Measurements from ENCODE around the gene LYPD5.
A peak's percentile ranks its signal among the peaks of the same experiment; 100 is the strongest.
"Not testable (repeated sequence)": the region's sequence is repeated elsewhere in the genome, so short reads cannot be mapped to it uniquely, and the experiment has no call there.

LYPD5 gene

DNA sequence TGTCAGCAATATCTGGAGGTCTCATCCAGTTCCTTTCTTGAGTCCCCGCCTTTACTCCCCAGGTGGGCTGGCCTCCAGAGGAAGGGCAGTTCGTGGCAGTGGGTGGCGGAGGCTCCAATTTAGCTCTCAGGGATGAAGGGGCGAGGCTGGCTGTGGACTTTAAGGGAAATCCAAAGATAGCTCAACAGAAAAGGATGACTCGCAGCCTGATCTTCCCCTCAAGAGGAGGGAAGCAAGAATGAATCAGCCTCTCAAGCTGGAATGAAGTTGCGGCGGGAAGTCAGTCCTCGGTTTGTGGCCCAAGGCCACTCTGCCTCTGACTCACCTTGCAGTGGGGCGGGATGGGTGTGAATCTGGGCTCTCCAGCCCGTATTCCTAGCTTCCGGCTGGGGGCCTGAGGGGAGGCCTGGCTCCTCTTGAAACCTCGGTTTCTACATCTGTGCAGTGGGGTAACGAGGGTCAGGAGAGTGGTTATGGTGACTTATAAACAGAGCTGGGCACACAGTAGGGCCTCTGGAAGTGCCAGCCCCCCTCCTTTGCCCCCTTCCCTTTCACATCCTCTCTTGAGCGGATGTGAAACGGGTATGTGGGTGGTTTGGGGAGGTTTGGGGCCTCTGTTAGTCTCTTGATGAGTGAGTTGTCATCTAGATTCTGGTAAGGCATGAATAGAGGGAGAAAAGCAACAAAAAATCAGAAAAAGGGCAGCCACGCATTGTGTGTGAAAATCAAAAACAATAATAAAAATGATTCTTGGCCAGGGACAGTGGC lies 37.0 kb downstream of the LYPD5 start:
- 58% methylated on average over 16 of the region's 16 CpGs for WGBS
- no peak overlapping the region for H3K9ac ChIP-seq (ENCODE audit: low read depth, low read length)
- H3K4me1 ChIP-seq (ENCODE audit: insufficient read depth, low read length), result 0 out of 2 replicates have a peak, but pooled peaks cover 3% of the 10 kb centered on the region
- no peaks in the 10 kb centered on the region for H3K9me3 ChIP-seq (ENCODE audit: insufficient read depth, low read depth, low read length)
- no peaks in the 10 kb centered on the region for H3K27me3 ChIP-seq (ENCODE audit: insufficient read depth, low read length)
- no peak overlapping the region for H3K4me3 ChIP-seq (ENCODE audit: low read length)
- H3K36me3 ChIP-seq (ENCODE audit: insufficient read depth, low read length), result no peaks in the 10 kb centered on the region
- H3K27ac ChIP-seq (ENCODE audit: low read depth, low read length), result no peak overlapping the region; the same call in 1 of the 2 replicates

DNA sequence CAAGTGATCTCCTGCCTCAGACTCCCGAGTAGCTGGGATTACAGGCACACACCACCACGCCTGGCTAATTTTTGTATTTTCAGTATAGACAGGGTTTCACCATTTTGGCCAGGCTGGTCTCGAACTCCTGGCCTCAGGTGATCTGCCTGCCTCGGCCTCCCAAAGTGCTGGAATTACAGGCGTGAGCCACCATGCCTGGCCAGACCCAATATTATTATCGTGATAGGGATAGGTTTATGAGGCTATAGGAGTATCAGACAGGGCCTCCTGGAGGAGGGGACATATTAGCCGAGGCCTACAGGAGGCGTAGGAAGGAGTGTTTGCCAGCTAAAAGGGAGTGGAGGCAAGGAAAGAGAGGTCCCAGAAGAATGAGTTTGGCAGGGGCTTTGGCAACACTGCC lies 37.6 kb downstream of the LYPD5 start:
- H3K27me3 ChIP-seq (ENCODE audit: insufficient read depth, low read length); H3K9me3 ChIP-seq (ENCODE audit: insufficient read depth, low read depth, low read length); H3K36me3 ChIP-seq (ENCODE audit: insufficient read depth, low read length); H3K4me1 ChIP-seq (ENCODE audit: insufficient read depth, low read length); H3K27ac ChIP-seq (ENCODE audit: low read depth, low read length); H3K9ac ChIP-seq (ENCODE audit: low read depth, low read length); H3K4me3 ChIP-seq (ENCODE audit: low read length): not testable (repeated sequence)
- WGBS, result 85% methylated on average over 8 of the region's 8 CpGs

DNA sequence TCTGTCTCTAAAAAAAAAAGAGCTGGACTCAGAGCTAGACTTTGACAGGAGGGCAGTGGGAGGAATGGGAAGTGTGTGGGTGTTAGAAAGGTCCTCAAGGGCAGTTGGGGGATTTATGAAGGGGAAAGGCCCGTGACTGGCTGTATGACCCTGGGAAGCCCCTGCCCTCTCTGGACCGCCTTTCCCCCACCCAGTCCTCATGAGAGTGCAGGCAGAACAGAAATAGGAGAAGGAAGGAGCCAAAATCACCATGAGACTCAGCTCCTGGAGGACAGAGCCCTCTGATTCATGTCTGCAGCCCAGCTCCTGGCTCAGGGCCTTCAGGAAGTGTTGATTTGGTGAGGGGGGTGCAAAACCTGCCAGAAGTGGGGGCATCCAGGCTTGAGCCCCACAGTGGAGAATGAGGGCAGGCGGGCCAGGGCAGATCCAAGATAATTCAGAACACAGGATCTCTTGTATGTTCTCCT lies 38.7 kb downstream of the LYPD5 start:
- no peaks in the 10 kb centered on the region for H3K27me3 ChIP-seq (ENCODE audit: insufficient read depth, low read length)
- no peaks in the 10 kb centered on the region for H3K9me3 ChIP-seq (ENCODE audit: insufficient read depth, low read depth, low read length)
- H3K4me1 ChIP-seq (ENCODE audit: insufficient read depth, low read length), result 0 out of 2 replicates have a peak, but pooled peaks cover 7% of the 10 kb centered on the region
- H3K36me3 ChIP-seq (ENCODE audit: insufficient read depth, low read length), result no peaks in the 10 kb centered on the region
- no peak overlapping the region for H3K9ac ChIP-seq (ENCODE audit: low read depth, low read length)
- no peak overlapping the region for H3K27ac ChIP-seq (ENCODE audit: low read depth, low read length)
- 95% methylated on average over 2 of the region's 3 CpGs for WGBS
- no peak overlapping the region for H3K4me3 ChIP-seq (ENCODE audit: low read length)

DNA sequence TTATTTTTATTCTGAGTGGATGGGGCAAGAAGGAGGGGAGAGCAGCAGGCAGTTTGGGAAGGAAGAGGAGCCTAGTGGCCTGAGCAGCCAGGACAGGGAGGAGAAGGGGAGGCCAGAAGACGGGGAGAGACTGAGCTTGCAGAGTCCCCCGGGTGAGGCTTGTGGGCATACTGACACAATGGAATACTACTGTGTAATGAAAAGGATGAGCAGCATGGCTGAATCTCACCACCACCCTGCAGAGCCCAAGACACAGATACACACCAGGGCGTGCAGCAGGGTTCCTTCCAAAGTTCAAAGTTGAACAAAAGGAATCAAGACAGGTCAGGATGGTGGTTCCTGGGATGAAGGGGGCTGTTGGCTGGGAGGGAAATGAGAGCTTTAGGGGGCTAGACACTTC lies 39.4 kb downstream of the LYPD5 start:
- H3K36me3 ChIP-seq (ENCODE audit: insufficient read depth, low read length), result no peaks in the 10 kb centered on the region
- no peak overlapping the region for H3K9ac ChIP-seq (ENCODE audit: low read depth, low read length)
- H3K27me3 ChIP-seq (ENCODE audit: insufficient read depth, low read length), result no peaks in the 10 kb centered on the region
- no peaks in the 10 kb centered on the region for H3K9me3 ChIP-seq (ENCODE audit: insufficient read depth, low read depth, low read length)
- H3K4me1 ChIP-seq (ENCODE audit: insufficient read depth, low read length), result 0 out of 2 replicates have a peak, but pooled peaks cover 7% of the 10 kb centered on the region
- H3K4me3 ChIP-seq (ENCODE audit: low read length), result no peak overlapping the region
- H3K27ac ChIP-seq (ENCODE audit: low read depth, low read length), result no peak overlapping the region
- 92% methylated on average over 3 of the region's 3 CpGs for WGBS

DNA sequence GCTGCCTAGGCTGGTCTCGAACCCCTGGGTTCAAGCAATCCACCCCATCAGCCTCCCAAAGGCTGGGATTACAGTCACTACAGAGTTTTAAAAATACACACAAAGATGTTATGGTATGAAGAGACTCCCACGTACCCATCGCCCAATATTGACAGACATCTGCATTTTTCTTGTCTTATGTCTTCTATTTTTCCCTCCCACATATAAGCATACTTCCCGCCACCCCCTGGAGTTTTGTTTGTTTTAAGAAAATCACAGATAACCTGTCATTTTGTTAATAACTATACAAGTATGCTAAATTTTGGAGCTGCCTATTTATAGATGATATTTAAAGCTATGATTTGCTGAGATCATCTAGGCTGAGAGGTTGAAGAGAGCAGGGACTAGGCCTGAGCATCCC lies 41.3 kb downstream of the LYPD5 start:
- H3K4me1 ChIP-seq (ENCODE audit: insufficient read depth, low read length), result peaks cover 6% of the 10 kb centered on the region; the same call in 1 of the 2 replicates
- no peaks in the 10 kb centered on the region for H3K27me3 ChIP-seq (ENCODE audit: insufficient read depth, low read length)
- H3K36me3 ChIP-seq (ENCODE audit: insufficient read depth, low read length), result peaks cover 5% of the 10 kb centered on the region; the same call in 1 of the 2 replicates
- 93% methylated on average over 3 of the region's 4 CpGs for WGBS
- H3K9me3 ChIP-seq (ENCODE audit: insufficient read depth, low read depth, low read length), result no peaks in the 10 kb centered on the region
- H3K9ac ChIP-seq (ENCODE audit: low read depth, low read length), result no peak overlapping the region
- H3K27ac ChIP-seq (ENCODE audit: low read depth, low read length), result no peak overlapping the region
- H3K4me3 ChIP-seq (ENCODE audit: low read length), result no peak overlapping the region

DNA sequence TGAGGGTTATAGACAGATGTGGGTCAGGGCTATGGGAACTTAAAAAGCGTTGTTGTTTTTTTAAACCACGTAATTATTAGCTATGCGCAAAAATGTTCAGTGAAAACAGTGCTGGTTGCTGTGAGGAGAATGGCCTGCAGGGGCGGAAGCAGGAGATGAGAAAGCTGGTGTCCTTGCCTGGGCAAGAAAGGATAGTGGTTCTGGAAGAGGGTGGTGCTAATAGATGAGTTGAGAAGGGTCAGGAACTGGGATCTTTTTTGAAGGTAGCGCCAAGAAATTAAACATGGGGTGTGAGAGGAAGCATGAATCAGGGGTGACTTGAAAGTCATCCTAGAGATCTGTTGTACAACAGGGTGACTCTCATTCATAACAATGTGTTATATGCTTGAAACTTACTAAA lies 42.7 kb downstream of the LYPD5 start:
- Histone ChIP-seq H3K4me1 (ENCODE audit: insufficient read depth, low read length) (peaks cover 6% of the 10 kb centered on the region; the same call in 1 of the 2 replicates), H3K9me3 (ENCODE audit: insufficient read depth, low read depth, low read length) (no peaks in the 10 kb centered on the region), H3K4me3 (ENCODE audit: low read length) (no peak overlapping the region), H3K27me3 (ENCODE audit: insufficient read depth, low read length) (no peaks in the 10 kb centered on the region), H3K36me3 (ENCODE audit: insufficient read depth, low read length) (peaks cover 5% of the 10 kb centered on the region; the same call in 1 of the 2 replicates), H3K9ac (ENCODE audit: low read depth, low read length) (no peak overlapping the region), H3K27ac (ENCODE audit: low read depth, low read length) (no peak overlapping the region)
- 74% methylated on average over 5 of the region's 5 CpGs for WGBS

DNA sequence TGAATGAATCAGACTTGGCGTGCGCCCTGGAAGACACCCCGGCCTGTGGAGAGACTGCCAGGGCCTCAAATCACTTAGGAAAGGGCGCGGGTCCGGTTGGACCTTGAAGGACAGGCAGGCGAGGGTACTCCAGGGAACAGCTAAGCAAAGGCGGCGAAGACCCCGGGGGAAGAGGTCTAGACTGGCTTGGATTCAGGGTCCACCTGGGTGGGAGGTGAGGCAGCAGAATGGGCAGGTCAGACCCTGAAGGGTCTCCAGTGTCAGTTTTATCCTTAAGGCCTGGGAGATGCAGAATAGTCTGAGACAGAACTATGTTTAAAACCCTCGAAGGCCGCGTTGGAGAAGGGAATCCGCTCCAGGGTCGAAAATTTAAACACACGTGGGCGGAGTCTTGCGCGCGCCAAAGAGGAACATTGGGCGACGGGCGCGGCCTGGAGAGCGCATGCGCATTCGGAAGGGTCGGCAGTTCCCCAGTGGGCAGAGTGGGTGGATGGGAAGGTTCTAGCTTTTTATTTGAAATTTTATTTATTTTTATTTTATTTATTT lies 46.9 kb downstream of the LYPD5 start:
- Histone ChIP-seq H3K27me3 (ENCODE audit: insufficient read depth, low read length) (no peaks in the 10 kb centered on the region), H3K9ac (ENCODE audit: low read depth, low read length) (peak overlapping the region; percentile 96), H3K36me3 (ENCODE audit: insufficient read depth, low read length) (peaks cover 16% of the 10 kb centered on the region), H3K4me3 (ENCODE audit: low read length) (peak overlapping the region; percentile 81), H3K9me3 (ENCODE audit: insufficient read depth, low read depth, low read length) (no peaks in the 10 kb centered on the region), H3K4me1 (ENCODE audit: insufficient read depth, low read length) (peaks cover 11% of the 10 kb centered on the region; the same call in 1 of the 2 replicates), H3K27ac (ENCODE audit: low read depth, low read length) (peak overlapping the region; percentile 99)
- WGBS, result 2% methylated on average over 28 of the region's 28 CpGs

DNA sequence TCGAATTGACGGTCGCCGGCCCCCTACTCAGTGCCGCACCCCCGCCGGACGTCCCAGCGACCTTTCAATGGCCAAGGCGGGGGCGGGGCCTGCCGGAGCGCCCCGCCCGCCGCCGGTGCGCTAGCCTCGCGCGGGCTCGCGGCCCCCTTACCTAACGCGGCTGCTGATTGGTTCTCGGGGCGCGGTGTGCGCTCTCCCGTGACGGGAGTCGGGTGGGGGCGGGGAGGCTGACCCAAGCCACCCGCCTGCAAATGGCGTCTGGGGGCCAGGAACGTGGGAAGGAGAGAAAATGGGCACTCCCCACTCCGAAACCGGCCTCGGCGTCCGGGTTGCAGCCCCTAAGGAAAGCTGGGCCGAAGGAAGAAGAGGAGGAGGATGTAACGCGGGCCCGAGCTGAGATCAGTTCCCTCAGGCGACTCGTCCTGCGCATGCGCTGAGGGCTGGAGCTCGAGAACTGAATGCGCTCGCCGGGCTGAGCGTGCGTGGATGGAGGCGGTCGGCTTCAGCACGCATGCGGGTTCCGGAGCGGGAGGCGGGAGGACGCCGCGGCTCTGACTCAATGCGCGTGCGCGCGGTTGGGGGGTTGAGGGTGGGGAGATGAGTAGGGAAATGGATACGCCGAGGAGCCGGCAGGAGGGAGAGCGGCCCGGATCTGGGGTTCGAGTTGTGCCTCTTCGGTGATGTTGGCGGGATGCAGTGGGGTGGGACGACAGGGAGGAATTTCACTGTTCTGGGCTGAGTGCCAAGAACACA lies 47.6 kb downstream of the LYPD5 start, which contains the start of gene SMG9:
TSS of gene SMG9 (minus strand) at position 460 of the 753 bp plus-strand sequence. CDS start 4,221 bp downstream, outside the sequence.
- no peaks in the 10 kb centered on the region for H3K9me3 ChIP-seq (ENCODE audit: insufficient read depth, low read depth, low read length)
- peaks cover 11% of the 10 kb centered on the region; the same call in 1 of the 2 replicates for H3K4me1 ChIP-seq (ENCODE audit: insufficient read depth, low read length)
- peaks cover 23% of the 10 kb centered on the region for H3K36me3 ChIP-seq (ENCODE audit: insufficient read depth, low read length)
- under 1% methylated on average over 79 of the region's 79 CpGs for WGBS
- peak within 1 kb of the TSS; percentile 81 for H3K4me3 ChIP-seq (ENCODE audit: low read length)
- H3K27me3 ChIP-seq (ENCODE audit: insufficient read depth, low read length), result no peaks in the 10 kb centered on the region
- peak within 1 kb of the TSS; percentile 96 for H3K9ac ChIP-seq (ENCODE audit: low read depth, low read length)
- H3K27ac ChIP-seq (ENCODE audit: low read depth, low read length), result peak within 1 kb of the TSS; percentile 99

DNA sequence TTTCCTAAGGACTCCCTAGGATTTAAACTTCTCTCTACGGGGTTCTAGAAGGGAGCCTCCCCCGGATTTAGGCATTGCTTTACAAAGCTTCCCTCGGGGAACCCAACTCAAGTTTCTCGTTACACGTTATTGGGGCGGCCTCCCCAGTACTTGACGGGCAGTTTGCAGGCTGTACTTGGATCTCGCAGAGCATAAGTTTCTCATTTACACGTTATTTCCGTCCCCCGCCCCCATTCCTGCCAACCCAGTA lies 48.1 kb downstream of the LYPD5 start:
- Histone ChIP-seq H3K27me3 (ENCODE audit: insufficient read depth, low read length) (no peaks in the 10 kb centered on the region), H3K4me1 (ENCODE audit: insufficient read depth, low read length) (peaks cover 8% of the 10 kb centered on the region; the same call in 1 of the 2 replicates), H3K4me3 (ENCODE audit: low read length) (peak overlapping the region; percentile 81), H3K27ac (ENCODE audit: low read depth, low read length) (peak overlapping the region; percentile 99; the same call in 1 of the 2 replicates), H3K9ac (ENCODE audit: low read depth, low read length) (peak overlapping the region; percentile 96), H3K36me3 (ENCODE audit: insufficient read depth, low read length) (peaks cover 28% of the 10 kb centered on the region), H3K9me3 (ENCODE audit: insufficient read depth, low read depth, low read length) (no peaks in the 10 kb centered on the region)
- WGBS, result under 1% methylated on average over 11 of the region's 11 CpGs

DNA sequence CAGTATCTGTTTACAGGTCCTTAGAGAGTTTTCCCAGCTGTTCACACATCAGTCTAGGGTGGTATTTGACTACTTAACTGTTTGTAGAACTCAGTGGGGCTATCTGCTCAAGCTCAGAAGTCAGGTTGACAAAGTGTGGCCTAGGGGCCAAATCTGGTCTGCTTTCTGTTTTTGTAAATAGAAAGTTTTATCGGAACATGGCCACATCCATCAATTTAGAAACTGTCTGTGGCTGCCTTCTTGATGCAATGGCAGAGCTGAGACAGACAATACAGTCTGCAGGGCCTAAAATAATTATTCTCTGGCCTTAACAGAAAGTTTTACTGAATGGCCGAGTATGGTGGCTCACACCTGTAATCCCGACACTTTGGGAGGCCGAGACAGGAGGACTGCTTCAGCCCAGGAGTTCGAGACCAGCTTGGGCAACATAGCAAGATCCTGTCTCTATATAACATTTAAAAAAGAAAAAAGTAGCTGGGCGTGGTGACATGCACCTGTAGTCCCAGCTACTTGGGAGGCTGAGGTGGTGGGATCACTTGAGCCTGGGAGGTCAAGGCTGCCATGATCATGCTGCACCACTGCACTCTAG lies 49.9 kb downstream of the LYPD5 start:
- Histone ChIP-seq H3K9me3 (ENCODE audit: insufficient read depth, low read depth, low read length) (no peaks in the 10 kb centered on the region), H3K4me1 (ENCODE audit: insufficient read depth, low read length) (peaks cover 7% of the 10 kb centered on the region; the same call in 1 of the 2 replicates)
- 95% methylated on average over 6 of the region's 6 CpGs for WGBS

More for the DNA sequence above, 49.9 kb downstream of the LYPD5 start:
- H3K4me3 ChIP-seq (ENCODE audit: low read length), result no peak overlapping the region; the same call in 1 of the 2 replicates
- peaks cover 44% of the 10 kb centered on the region for H3K36me3 ChIP-seq (ENCODE audit: insufficient read depth, low read length)
- H3K9ac ChIP-seq (ENCODE audit: low read depth, low read length), result no peak overlapping the region
- no peak overlapping the region for H3K27ac ChIP-seq (ENCODE audit: low read depth, low read length)
- no peaks in the 10 kb centered on the region for H3K27me3 ChIP-seq (ENCODE audit: insufficient read depth, low read length)
